Activated B cell treated with CpG ODN at 0.5 μM for 24 hours (primary cell): ENCODE data around the gene RNH1. TPM values are rescaled to one million over a fixed set of nuclear protein-coding genes. Genes with fewer than 3 reads are reported as not detected.

Source experiments
- ATAC-seq: fragments of 200-7000 bp; cut with Tn5 transposase; one replicate; pipeline ENCODE4 v1.10.0; 2021; ENCODE audit warnings: low read depth, mild to moderate bottlenecking, moderate library complexity
- CTCF ChIA-PET: fragments of 350-600 bp; sonication (Branson Sonifier 250); formaldehyde crosslinking; loops from one replicate; lab custom pipeline; 2021; ENCODE audit warnings: antibody characterized with exemption; lab: Charles Lee
- POLR2A ChIA-PET: fragments of 350-600 bp; sonication (Branson Sonifier 250); formaldehyde crosslinking; loops from one replicate; lab custom pipeline; 2021; ENCODE audit warnings: antibody characterized with exemption; lab: Charles Lee
- DNase-seq: peaks from one replicate; pipeline ENCODE4 v3.0.0; 2022
- H3K27ac Mint-ChIP-seq: one replicate; pipeline ENCODE4 v1.8.0; 2020; ENCODE audit warnings: mixed read lengths
- H3K27me3 Mint-ChIP-seq: one replicate; pipeline ENCODE4 v1.8.0; 2021; ENCODE audit warnings: mixed read lengths
- H3K36me3 Mint-ChIP-seq: one replicate; pipeline ENCODE4 v1.8.0; 2021; ENCODE audit warnings: low read depth, mixed read lengths
- H3K4me1 Mint-ChIP-seq: one replicate; pipeline ENCODE4 v1.8.0; 2021; ENCODE audit warnings: mixed read lengths
- H3K4me3 Mint-ChIP-seq: one replicate; pipeline ENCODE4 v1.8.0; 2020; ENCODE audit warnings: mild to moderate bottlenecking, mixed read lengths
- H3K9me3 Mint-ChIP-seq: one replicate; pipeline ENCODE4 v1.8.0; 2020; ENCODE audit warnings: mixed read lengths
- CTCF ChIP-seq: fragments of 200-600 bp; IDR thresholded peaks from one replicate; pipeline ENCODE4 v1.8.0; 2022; ENCODE audit warnings: antibody characterized with exemption, mild to moderate bottlenecking
- intact Hi-C: fragments of 100-400 bp; cut with micrococcal nuclease; formaldehyde crosslinking; loops from one replicate; pipeline ENCODE4 v1.15.1; 2024
- total RNA-seq: library from RNA; stranded (reverse); gene quantifications from 2 replicates; pipeline ENCODE4 v1.2.3, GENCODE V29; 2022

RNH1 gene
- total RNA-seq, 1 donor from 2014 or later = 101 TPM

- Mint-ChIP-seq H3K4me1 (peaks cover 9% of the 10 kb centered on the region), H3K9me3 (no peaks in the 10 kb centered on the region), H3K4me3 (no peak overlapping the region), H3K36me3 (peaks cover 23% of the 10 kb centered on the region), H3K27me3 (no peaks in the 10 kb centered on the region), H3K27ac (no peak overlapping the region)
- no peak for TF ChIP-seq CTCF
- ATAC-seq (no peak), DNase-seq (no peak)
- CTCF ChIA-PET = no interaction called here
- intact Hi-C loops = loop anchor here (10.0 kb wide), 1 partner anchor 383 kb away; the partner anchor contains the start of gene CHID1
- POLR2A ChIA-PET = interaction anchor here (0.6 to 1.0 kb wide), 3 partner anchors 25 to 165 kb away, joined by 3 to 4 read pairs (median 3); partner anchors contain the start of genes LMNTD2 and RNH1
These were observed 25.0 kb upstream of the RNH1 start for GRCh38 chr11:531919-532526.

- ChIA-PET CTCF (no interaction called here), POLR2A (interaction anchor here (0.6 to 1.0 kb wide), 2 partner anchors 25 to 166 kb away, joined by 3 to 4 read pairs; partner anchors contain the start of gene RNH1)
- no peak for ATAC-seq
- intact Hi-C loops = loop anchor here (10.0 kb wide), 1 partner anchor 384 kb away; the partner anchor contains the start of gene CHID1
- peaks cover 5% of the 10 kb centered on the region for H3K4me1 Mint-ChIP-seq
- H3K36me3 Mint-ChIP-seq = peaks cover 22% of the 10 kb centered on the region
- H3K4me3 Mint-ChIP-seq = no peak overlapping the region
- TF ChIP-seq CTCF = no peak
- H3K27ac Mint-ChIP-seq = no peak overlapping the region
- no peak for DNase-seq
- H3K27me3 Mint-ChIP-seq = no peaks in the 10 kb centered on the region
- H3K9me3 Mint-ChIP-seq = no peaks in the 10 kb centered on the region
These were observed 24.2 kb upstream of the RNH1 start for GRCh38 chr11:530960-531831.

GRCh38 chr11:529728-530411 lies 22.8 kb upstream of the RNH1 start:
- TF ChIP-seq CTCF = no peak
- CTCF ChIA-PET = no interaction called here
- DNase-seq (no peak), ATAC-seq (no peak)
- H3K4me3 Mint-ChIP-seq = no peak overlapping the region
- H3K27me3 Mint-ChIP-seq = no peaks in the 10 kb centered on the region
- intact Hi-C loops = loop anchor here (10.0 kb wide), 1 partner anchor 385 kb away; the partner anchor contains the start of gene CHID1
- POLR2A ChIA-PET = no interaction called here
- no peak overlapping the region for H3K27ac Mint-ChIP-seq
- H3K4me1 Mint-ChIP-seq = peaks cover 4% of the 10 kb centered on the region
- H3K9me3 Mint-ChIP-seq = no peaks in the 10 kb centered on the region
- peaks cover 21% of the 10 kb centered on the region for H3K36me3 Mint-ChIP-seq

- Mint-ChIP-seq H3K4me3 (no peak overlapping the region), H3K36me3 (peaks cover 21% of the 10 kb centered on the region), H3K27ac (no peak overlapping the region), H3K27me3 (no peaks in the 10 kb centered on the region), H3K9me3 (no peaks in the 10 kb centered on the region), H3K4me1 (peaks cover 4% of the 10 kb centered on the region)
- ChIA-PET CTCF (no interaction called here), POLR2A (no interaction called here)
- DNase-seq (no peak), ATAC-seq (no peak)
- intact Hi-C loops = no loop called here
- no peak for TF ChIP-seq CTCF
These were observed 22.0 kb upstream of the RNH1 start for GRCh38 chr11:528815-529727.
